HCT116 (cell line): Measurements from ENCODE around the gene F10. TPM values are rescaled to one million over a fixed set of nuclear protein-coding genes. Genes with fewer than 3 reads are reported as not detected.
"Not testable (repeated sequence)": the region's sequence is repeated elsewhere in the genome, so short reads cannot be mapped to it uniquely, and the experiment has no call there.

Source experiments
- ATAC-seq: fragments of 200-7000 bp; cut with Tn5 transposase; 2 replicates; pipeline ENCODE4 v1.9.1; 2020; ENCODE audit warnings: mild to moderate bottlenecking, moderate library complexity
- BruUV-seq: library from RNA; stranded (reverse); fragments of 400-500 nt; replicated peaks from 2 replicates; lab custom pipeline; 2021; lab: Mats Ljungman, UMichigan
- CTCF ChIA-PET: fragments of 300-600 bp; sonication (Branson Sonifier 250); formaldehyde crosslinking; loops from one replicate; lab custom pipeline; 2021; ENCODE audit warnings: antibody characterized with exemption; lab: Charles Lee
- POLR2A ChIA-PET: fragments of 300-600, 350-600 bp; sonication (Branson Sonifier 250); formaldehyde crosslinking; loops from one replicate; lab custom pipeline; 2021; ENCODE audit warnings: antibody characterized with exemption; lab: Charles Lee
- RAD21 ChIA-PET, 2 experiments: fragments of 300-600 bp; sonication (Branson Sonifier 250); formaldehyde crosslinking; loops; one replicate each; lab custom pipeline; 2023; ENCODE audit warnings: low total read pairs in 2 of 2; ENCODE audit not compliant: uncharacterized antibody in 2 of 2, unreplicated experiment in 2 of 2, low non-redundant PET in 1 of 2; lab: Charles Lee
- DNase-seq: peaks from one replicate; pipeline ENCODE4 v3.0.0-alpha.2; 2010; ENCODE audit warnings: low read depth, low spot score
- H2AFZ ChIP-seq: fragments of 200-600 bp; shearing (Covaris generic), sonication (generic); 2 replicates; pipeline ENCODE4 v1.6.1; 2017; ENCODE audit warnings: low read depth, mixed run types, mixed read lengths, antibody characterized with exemption, low read length; ENCODE audit not compliant: poor library complexity, severe bottlenecking
- H3K27ac ChIP-seq: 2 replicates; pipeline ENCODE4 v1.5.1; 2012; ENCODE audit warnings: low read depth, low read length
- H3K27me3 ChIP-seq: fragments of 200-600 bp; sonication (generic); 2 replicates; pipeline ENCODE4 v1.6.1; 2016; ENCODE audit warnings: mixed run types, low read length, mixed read lengths; ENCODE audit not compliant: insufficient read depth
- H3K36me3 ChIP-seq, 2 experiments: fragments of 200-500 bp in 1 of 2; fragments of 200-600 bp in 1 of 2; sonication (Bioruptor generic) in 1 of 2; sonication (generic) in 1 of 2; 2 replicates each; pipeline versions ENCODE4 v1.5.1 to v1.6.1; 2014 to 2016; ENCODE audit warnings: low read length in 2 of 2, inconsistent platforms in 1 of 2, mixed read lengths in 1 of 2, mixed run types in 1 of 2; ENCODE audit not compliant: insufficient read depth in 2 of 2, control insufficient read depth in 1 of 2
- H3K4me1 ChIP-seq, 2 experiments: fragments of 200-600 bp in 1 of 2; sonication (generic) in 1 of 2; 2 replicates each; pipeline versions ENCODE4 v1.5.1 to v1.6.1; 2012 to 2017; ENCODE audit warnings: low read length in 2 of 2, inconsistent platforms in 1 of 2, mild to moderate bottlenecking in 1 of 2, mixed read lengths in 1 of 2, mixed run types in 1 of 2, moderate library complexity in 1 of 2; ENCODE audit not compliant: insufficient read depth in 2 of 2, control insufficient read depth in 1 of 2
- H3K4me2 ChIP-seq: fragments of 200-600 bp; sonication (generic); 2 replicates; pipeline ENCODE4 v1.6.1; 2017; ENCODE audit warnings: mixed run types, low read length, mixed read lengths
- H3K4me3 ChIP-seq, 2 experiments: fragments of 200-600 bp in 1 of 2; sonication (generic) in 1 of 2; replicated peaks in 1 of 2; 2 replicates each; pipeline ENCODE4 v1.5.1; 2011 to 2016; ENCODE audit warnings: low read length in 2 of 2, control low read depth in 1 of 2, low read depth in 1 of 2, mild to moderate bottlenecking in 1 of 2, mixed read lengths in 1 of 2, mixed run types in 1 of 2
- H3K79me2 ChIP-seq: fragments of 200-600 bp; sonication (generic); 2 replicates; pipeline ENCODE4 v1.6.1; 2017; ENCODE audit warnings: mild to moderate bottlenecking, mixed run types, low read length, moderate library complexity, mixed read lengths; ENCODE audit not compliant: insufficient read depth
- H3K9ac ChIP-seq: fragments of 200-600 bp; sonication (generic); 2 replicates; pipeline ENCODE4 v1.6.1; 2016; ENCODE audit warnings: low read length, mixed read lengths
- H3K9me2 ChIP-seq: fragments of 200-600 bp; sonication (generic), shearing (Covaris generic); 2 replicates; pipeline ENCODE4 v1.6.1; 2017; ENCODE audit warnings: mixed run types, mild to moderate bottlenecking, moderate library complexity; ENCODE audit not compliant: insufficient read depth
- H3K9me3 ChIP-seq, 2 experiments: fragments of 200-500 bp in 1 of 2; fragments of 200-600 bp in 1 of 2; sonication (Bioruptor generic) in 1 of 2; sonication (generic) in 1 of 2; 2 replicates each; pipeline ENCODE4 v1.6.1; 2014 to 2017; ENCODE audit warnings: low read length in 2 of 2, mixed read lengths in 2 of 2, inconsistent platforms in 1 of 2, low read depth in 1 of 2, mild to moderate bottlenecking in 1 of 2, mixed run types in 1 of 2, moderate library complexity in 1 of 2; ENCODE audit not compliant: control insufficient read depth in 1 of 2, insufficient read depth in 1 of 2
- H4K20me1 ChIP-seq: fragments of 200-600 bp; sonication (generic), shearing (Covaris generic); 2 replicates; pipeline ENCODE4 v1.6.1; 2017; ENCODE audit warnings: mixed run types, mild to moderate bottlenecking, moderate library complexity; ENCODE audit not compliant: insufficient read depth
- CBX3 ChIP-seq: IDR thresholded peaks from 2 replicates; pipeline ENCODE4 v1.6.1; 2012; ENCODE audit warnings: low read depth
- EGR1 ChIP-seq: IDR thresholded peaks from 2 replicates; pipeline ENCODE4 v1.6.1; 2012; ENCODE audit warnings: low read depth
- ELF1 ChIP-seq: IDR thresholded peaks from 2 replicates; pipeline ENCODE4 v1.6.1; 2012; ENCODE audit warnings: low read depth, borderline replicate concordance
- JUND ChIP-seq: IDR thresholded peaks from 2 replicates; pipeline ENCODE4 v1.6.1; 2012
- POLR2A ChIP-seq: IDR thresholded peaks from 2 replicates; pipeline ENCODE4 v1.7.0; 2011; ENCODE audit warnings: borderline replicate concordance; ENCODE audit not compliant: insufficient read depth, insufficient read length; ENCODE audit errors: extremely low read depth
- POLR2AphosphoS5 ChIP-seq: IDR thresholded peaks from 2 replicates; pipeline ENCODE4 v1.6.1; 2011; ENCODE audit warnings: mild to moderate bottlenecking, low read depth, low read length, moderate library complexity
- SRF ChIP-seq: IDR thresholded peaks from 2 replicates; pipeline ENCODE4 v1.6.1; 2012; ENCODE audit warnings: low read depth
- ZBTB33 ChIP-seq: IDR thresholded peaks from 2 replicates; pipeline ENCODE4 v1.6.1; 2011; ENCODE audit warnings: mild to moderate bottlenecking, low read length, moderate library complexity; ENCODE audit not compliant: insufficient replicate concordance; ENCODE audit errors: extremely low read depth
- ZFX ChIP-seq: fragments of 450-650 bp; IDR thresholded peaks from 2 replicates; pipeline ENCODE4 v1.6.1; 2017
- intact Hi-C: fragments of 100-400 bp; cut with micrococcal nuclease; formaldehyde crosslinking; loops from 2 replicates; pipeline ENCODE4 v1.10.0; 2022
- total RNA-seq: library from RNA; stranded (reverse); gene quantifications from one replicate; pipeline ENCODE4 v1.2.1, GENCODE V29; 2021; ENCODE audit not compliant: unreplicated experiment

F10 gene
- total RNA-seq, 1 experiment from 2014 or later: 4.0 TPM

- intact Hi-C loops, H3K79me2 ChIP-seq, H2AFZ ChIP-seq, ATAC-seq, H3K9me3 ChIP-seq, H3K27ac ChIP-seq, H3K9me2 ChIP-seq, BruUV-seq, DNase-seq, CTCF ChIA-PET, H3K36me3 ChIP-seq, H3K27me3 ChIP-seq, H3K9ac ChIP-seq, H3K4me1 ChIP-seq, RAD21 ChIA-PET, H4K20me1 ChIP-seq, H3K4me2 ChIP-seq, H3K4me3 ChIP-seq, POLR2A ChIA-PET: not testable (repeated sequence)
These were observed 10.1 kb upstream of the F10 start for GRCh38 chr13:113112475-113112874.

GRCh38 chr13:113112893-113113845 is 9.4 kb upstream of the F10 start:
- TF ChIP-seq SRF: no peak
- TF ChIP-seq EGR1: no peak
- no peak for TF ChIP-seq JUND
- no peak for TF ChIP-seq CBX3
- no peak for TF ChIP-seq ELF1
- TF ChIP-seq ZFX: no peak
- TF ChIP-seq POLR2A: no peak
- TF ChIP-seq POLR2AphosphoS5: no peak
- no peak for TF ChIP-seq ZBTB33
- no peaks in the 10 kb centered on the region for H3K9me2 ChIP-seq
- no TSS peak for BruUV-seq
- no peaks in the 10 kb centered on the region for H4K20me1 ChIP-seq
- no peak overlapping the region for H3K27ac ChIP-seq
- peaks cover 0 to 7% of the 10 kb centered on the region in 2 experiments; a peak in 1 of 4 replicates for H3K4me1 ChIP-seq
- DNase-seq (no peak), ATAC-seq (no peak)
- intact Hi-C loops: no loop called here
- no peak overlapping the region for H3K4me2 ChIP-seq
- CTCF ChIA-PET: no interaction called here
- no peaks in the 10 kb centered on the region for H3K36me3 ChIP-seq
- no peak overlapping the region for H3K9ac ChIP-seq
- RAD21 ChIA-PET: no interaction called here
- H3K27me3 ChIP-seq: no peaks in the 10 kb centered on the region
- no peak overlapping the region for H2AFZ ChIP-seq
- POLR2A ChIA-PET: no interaction called here
- no peak overlapping the region for H3K4me3 ChIP-seq
- H3K79me2 ChIP-seq: no peaks in the 10 kb centered on the region
- H3K9me3 ChIP-seq: no peaks in the 10 kb centered on the region
